Measurements from ENCODE around the gene GZMM. TPM values are rescaled to one million over a fixed set of nuclear protein-coding genes. Genes with fewer than 3 reads are reported as not detected.

The GZMM gene
- under 1 TPM in 1 of 2 donors, not detected in 1; 0.54 TPM for total RNA-seq

- ATAC-seq (ENCODE audit: insufficient number of reproducible peaks, low FRiP score, low read depth) (no peak), DNase-seq (ENCODE audit: low spot score) (no peak)
- Histone ChIP-seq H3K36me3 (peaks cover 26% of the 10 kb centered on the region), H3K9me3 (no peaks in the 10 kb centered on the region), H3K27ac (no peak within 1 kb of the TSS), H3K4me1 (ENCODE audit: control insufficient read depth in 1 of 2, low read depth in 2 of 2) (no peaks in the 10 kb centered on the region), H3K27me3 (replicated peaks; ENCODE audit: insufficient read depth) (no peaks in the 10 kb centered on the region), H3K4me3 (no peak within 1 kb of the TSS)
- no peak for TF ChIP-seq CTCF (IDR thresholded peaks at IDR 0.05)
Measured at GRCh38 chr19:543910-544608, at the start of gene GZMM. Gene GZMM (plus strand): TSS chr19:544053. CDS start chr19:544072, 19 bp downstream.

- TF ChIP-seq CTCF (IDR thresholded peaks at IDR 0.05) = no peak
- Histone ChIP-seq H3K4me3 (no peak overlapping the region), H3K27me3 (replicated peaks; ENCODE audit: insufficient read depth) (peaks cover 6% of the 10 kb centered on the region), H3K4me1 (ENCODE audit: control insufficient read depth in 1 of 2, low read depth in 2 of 2) (peaks cover 0 to 14% of the 10 kb centered on the region in 2 donors), H3K36me3 (no peaks in the 10 kb centered on the region), H3K9me3 (no peaks in the 10 kb centered on the region), H3K27ac (no peak overlapping the region)
- DNase-seq (ENCODE audit: low spot score) = no peak
- ATAC-seq (ENCODE audit: insufficient number of reproducible peaks, low FRiP score, low read depth) = no peak
Measured at GRCh38 chr19:494171-495080, 49.4 kb upstream of the GZMM start.

- ATAC-seq (ENCODE audit: insufficient number of reproducible peaks, low FRiP score, low read depth) (no peak), DNase-seq (ENCODE audit: low spot score) (no peak)
- TF ChIP-seq CTCF (IDR thresholded peaks at IDR 0.05) = no peak
Measured at GRCh38 chr19:495081-495401, 48.8 kb upstream of the GZMM start.

GRCh38 chr19:495402-496111 lies 48.3 kb upstream of the GZMM start:
- TF ChIP-seq CTCF (IDR thresholded peaks at IDR 0.05) = peak; percentile 67
- ATAC-seq (ENCODE audit: insufficient number of reproducible peaks, low FRiP score, low read depth) = no peak
- Histone ChIP-seq H3K4me1 (ENCODE audit: control insufficient read depth in 1 of 2, low read depth in 2 of 2) (peaks cover 0 to 8% of the 10 kb centered on the region in 2 donors), H3K9me3 (no peaks in the 10 kb centered on the region), H3K27ac (no peak overlapping the region), H3K4me3 (no peak overlapping the region), H3K27me3 (replicated peaks; ENCODE audit: insufficient read depth) (peaks cover 6% of the 10 kb centered on the region), H3K36me3 (no peaks in the 10 kb centered on the region)
- no peak for DNase-seq (ENCODE audit: low spot score)

More at GRCh38 chr19:495081-495401, 48.8 kb upstream of the GZMM start:
- Histone ChIP-seq H3K4me3 (no peak overlapping the region), H3K4me1 (ENCODE audit: control insufficient read depth in 1 of 2, low read depth in 2 of 2) (peaks cover 0 to 8% of the 10 kb centered on the region in 2 donors), H3K27me3 (replicated peaks; ENCODE audit: insufficient read depth) (peaks cover 6% of the 10 kb centered on the region), H3K9me3 (no peaks in the 10 kb centered on the region), H3K27ac (no peak overlapping the region), H3K36me3 (no peaks in the 10 kb centered on the region)
